Inflammatory macrophage (primary cell): ENCODE results near the gene C2orf76.
A peak's percentile ranks its signal among the peaks of the same experiment; 100 is the strongest.
"Not testable (repeated sequence)": the region's sequence is repeated elsewhere in the genome, so short reads cannot be mapped to it uniquely, and the experiment has no call there.

Source experiments
- DNase-seq, 2 donors: peaks; one replicate each; pipeline ENCODE4 v3.0.0-alpha.2; 2020 to 2022

Gene C2orf76

DNA sequence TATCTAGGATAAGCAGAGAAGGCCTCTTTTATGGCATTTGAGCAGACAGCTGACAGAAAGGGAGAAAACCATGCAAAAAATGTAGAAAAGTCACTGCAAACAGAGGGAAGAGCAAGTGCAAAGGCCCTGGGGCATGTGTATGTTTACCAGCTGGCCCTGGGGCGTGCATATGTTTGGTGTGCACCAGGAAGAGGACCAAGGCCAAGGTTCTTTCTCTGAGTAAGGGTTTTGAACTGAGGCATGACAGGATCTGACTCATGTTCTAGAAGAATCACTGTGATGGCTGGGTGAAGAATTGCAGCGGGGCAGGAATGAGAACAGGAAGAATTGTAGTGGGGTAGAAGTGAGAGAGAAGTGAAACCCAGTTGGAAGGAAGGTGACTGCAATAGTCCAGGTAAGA, 73.4 kb downstream of the C2orf76 start:
- no peak for DNase-seq

DNA sequence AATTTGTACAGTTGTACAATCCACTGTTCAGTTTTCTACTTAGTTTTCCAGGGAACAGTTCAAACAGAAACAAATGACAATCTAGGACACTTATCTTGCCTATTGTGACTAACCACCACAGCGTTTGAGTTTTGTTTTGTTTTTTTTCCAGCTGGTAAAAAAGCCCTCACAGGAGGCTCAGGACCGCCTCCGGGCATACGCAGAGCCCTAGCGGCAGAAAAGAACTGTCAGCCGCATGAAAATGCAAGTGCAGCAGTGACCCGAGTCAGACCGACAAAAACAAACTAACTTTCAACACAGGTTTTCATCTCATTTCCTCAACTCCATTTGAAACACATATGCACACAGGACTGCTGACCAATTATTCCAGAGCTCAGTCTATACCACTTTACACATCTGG, 74.4 kb downstream of the C2orf76 start:
- DNase-seq, result no peak

DNA sequence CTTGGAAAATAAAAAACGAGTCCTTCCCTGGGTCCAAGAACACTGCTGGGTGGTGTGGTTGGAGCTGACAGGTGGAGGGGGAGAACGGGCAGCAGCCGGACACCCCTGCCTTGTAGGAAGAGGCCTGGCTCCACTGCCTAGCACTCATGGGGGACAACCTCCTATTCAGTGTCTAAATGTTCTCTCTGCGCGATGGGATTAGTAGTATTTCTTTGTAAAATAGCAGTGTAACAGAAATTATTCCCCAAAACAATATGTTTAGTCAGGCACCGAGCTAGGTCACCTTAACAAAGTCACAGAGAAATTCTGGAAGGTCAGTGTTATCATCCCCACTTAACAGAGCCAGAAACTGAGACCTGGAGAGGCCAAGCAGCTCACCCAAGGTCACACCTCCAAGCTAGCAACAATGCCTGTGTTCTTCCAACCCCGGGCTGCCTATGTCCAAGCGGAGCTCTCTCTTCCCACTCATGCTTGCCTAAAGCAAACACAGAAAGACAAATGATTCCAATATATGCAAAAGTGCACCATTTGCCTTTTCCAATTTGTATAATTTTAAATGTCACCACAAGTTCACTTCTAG, 75.0 kb downstream of the C2orf76 start:
- DNase-seq, result no peak

DNA sequence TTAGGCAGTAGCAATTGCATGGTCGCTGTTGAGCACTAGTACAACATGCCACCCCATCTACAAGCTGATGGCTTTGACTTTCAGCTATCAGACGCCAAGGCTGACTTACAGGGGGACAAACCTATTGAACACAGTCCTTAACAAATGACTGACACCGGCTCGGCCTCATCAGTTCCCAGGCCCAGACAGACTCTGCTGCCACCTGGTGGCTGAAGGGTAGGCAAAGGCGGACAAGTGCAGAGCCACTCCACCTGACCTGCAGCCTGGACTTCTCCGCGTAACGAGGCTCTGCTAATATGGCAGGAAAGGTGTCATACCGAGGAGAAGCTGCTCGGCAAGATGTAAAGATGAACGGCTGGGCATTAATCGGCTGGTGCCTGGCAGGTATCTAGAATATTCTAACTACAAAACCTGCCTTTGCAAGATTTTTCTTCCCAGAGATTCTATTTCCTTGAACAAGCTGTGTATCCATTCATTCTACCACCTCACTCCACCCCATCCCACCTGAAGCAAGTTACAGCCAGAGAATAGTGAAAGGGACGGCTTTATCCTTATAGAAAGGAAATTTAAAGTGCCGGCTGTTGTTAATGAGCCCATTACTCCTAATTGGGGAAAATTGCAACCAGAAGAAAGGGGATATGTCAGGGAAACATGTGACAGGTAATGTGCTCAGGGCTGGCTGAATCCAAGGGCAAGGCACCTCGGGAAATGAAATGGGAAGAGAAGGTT, 75.6 kb downstream of the C2orf76 start:
- DNase-seq, result peak; percentile 67 to 75

DNA sequence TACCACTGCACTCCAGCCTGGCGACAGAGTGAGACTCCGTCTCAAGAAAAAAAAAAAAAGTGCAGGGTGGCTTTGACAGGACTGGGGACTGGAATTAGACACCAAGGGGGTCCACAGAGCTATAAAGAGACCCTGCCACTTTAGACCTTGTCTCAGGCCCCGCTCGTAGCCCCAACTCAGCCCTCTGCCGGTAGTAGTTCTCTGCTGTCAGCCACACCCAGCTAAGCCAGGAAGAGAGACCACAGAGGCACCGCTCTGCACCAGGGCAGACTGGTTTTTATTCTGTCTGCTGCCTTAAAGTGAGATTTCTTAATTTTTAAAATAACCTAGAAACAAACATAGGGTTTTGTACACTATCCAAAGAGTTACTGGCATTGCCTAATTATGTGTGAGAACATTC, 77.0 kb downstream of the C2orf76 start:
- no peak for DNase-seq

DNA sequence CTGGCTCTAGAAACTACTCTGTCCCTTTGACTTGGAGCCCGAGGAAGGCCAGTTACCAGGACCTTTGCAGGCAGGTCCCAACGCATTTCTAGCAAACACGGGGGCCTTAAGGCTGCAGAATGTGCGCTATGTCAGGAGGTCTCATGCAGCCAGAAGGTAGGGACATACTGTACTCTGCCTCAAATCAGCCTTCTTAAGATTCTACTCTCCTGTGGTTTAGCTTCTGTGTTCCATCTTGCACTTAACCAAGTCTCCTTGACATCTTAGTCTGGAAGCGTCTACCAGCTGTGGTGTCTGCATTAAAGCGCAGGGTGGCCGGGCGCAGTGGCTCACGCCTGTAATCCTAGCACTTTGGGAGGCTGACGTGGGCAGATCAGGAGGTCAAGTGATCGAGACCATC, 77.5 kb downstream of the C2orf76 start:
- DNase-seq, result no peak

DNA sequence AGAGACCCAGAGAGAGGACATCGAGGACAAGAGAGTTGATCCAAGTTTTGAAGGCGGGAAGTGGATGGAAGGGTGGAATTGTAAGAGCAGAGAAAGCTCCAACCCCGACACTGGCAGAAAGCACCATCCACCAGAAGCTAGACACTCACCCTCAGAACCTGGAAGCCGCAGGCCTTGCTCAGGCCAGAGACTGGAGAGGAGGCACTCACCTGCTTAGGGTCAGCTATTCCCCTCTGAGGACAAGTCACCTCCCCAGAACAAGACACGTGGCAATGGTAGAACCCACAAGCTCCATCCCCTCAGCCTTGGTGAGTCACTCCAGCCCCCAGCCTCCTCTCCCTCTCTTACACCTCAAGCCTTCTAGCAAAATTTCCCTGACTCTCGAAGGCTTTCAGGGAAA, 78.1 kb downstream of the C2orf76 start:
- DNase-seq, result no peak

DNA sequence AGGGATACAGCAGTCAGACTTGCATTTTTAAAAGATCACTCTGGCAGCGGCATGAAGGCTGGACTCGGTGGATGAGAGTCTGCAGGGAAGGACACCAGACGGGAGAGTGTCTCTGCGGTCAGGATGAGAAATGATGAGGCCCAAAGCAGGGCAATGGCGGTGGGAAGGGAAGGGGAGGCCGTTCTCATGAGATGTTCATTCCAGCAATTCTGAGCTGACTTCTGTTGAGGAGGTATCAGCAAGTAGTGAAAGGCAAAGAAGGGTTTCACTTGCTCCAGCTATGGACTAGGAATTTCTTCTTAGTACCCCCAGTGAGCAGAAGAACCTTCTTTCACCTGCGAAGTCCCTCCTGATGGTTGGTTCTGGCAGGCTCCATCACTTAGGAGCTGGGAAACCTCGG, 80.0 kb downstream of the C2orf76 start:
- DNase-seq, result no peak

DNA sequence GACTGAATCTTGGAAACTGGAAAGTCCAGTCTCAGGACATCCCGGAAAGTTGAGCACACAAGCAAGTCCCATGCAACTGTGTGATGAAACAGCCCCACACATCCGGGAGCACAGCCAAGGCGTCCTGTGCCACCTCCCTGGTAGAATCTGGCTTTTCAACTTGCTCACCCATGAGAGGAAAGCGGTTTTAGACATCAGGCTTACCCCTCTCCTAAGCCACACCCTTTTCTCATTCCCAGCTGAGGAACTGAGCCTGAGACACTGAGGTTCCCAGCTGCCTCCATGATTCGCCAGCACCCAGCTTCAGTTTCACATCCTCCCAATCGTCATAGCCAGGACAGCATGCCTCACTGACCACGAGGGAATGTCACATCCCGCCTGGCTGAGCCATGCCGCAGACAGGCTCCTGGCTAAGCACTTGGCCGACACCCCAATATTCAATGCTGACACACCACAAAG, 82.7 kb downstream of the C2orf76 start:
- DNase-seq, result peak; percentile 94 to 98

DNA sequence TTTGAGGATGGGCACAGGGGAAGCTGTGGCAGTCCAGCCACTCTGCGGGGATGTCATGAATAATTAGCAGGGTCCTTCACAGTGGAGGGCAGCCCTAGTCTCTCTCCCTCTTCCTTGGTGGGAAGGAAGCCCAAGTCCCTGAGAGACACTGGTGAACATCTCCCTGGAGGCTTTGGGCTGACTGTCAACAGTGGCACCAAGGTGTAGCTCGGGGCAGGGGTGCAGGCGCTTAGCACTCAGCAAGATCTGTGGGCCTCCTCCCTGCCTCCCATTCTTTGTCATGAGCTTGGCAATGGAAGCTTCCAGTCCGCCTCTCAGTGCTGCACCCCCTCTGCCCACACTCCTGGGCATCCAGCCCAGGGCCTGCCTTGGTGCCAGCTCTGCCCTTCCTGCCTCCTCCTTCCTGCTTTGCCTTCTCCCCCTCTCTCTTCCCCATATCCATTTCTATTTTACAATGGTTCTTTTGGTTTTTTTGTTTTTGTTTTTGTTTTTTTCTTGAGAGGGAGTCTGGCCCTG, 83.6 kb downstream of the C2orf76 start:
- peak; percentile 20 to 32 for DNase-seq

DNA sequence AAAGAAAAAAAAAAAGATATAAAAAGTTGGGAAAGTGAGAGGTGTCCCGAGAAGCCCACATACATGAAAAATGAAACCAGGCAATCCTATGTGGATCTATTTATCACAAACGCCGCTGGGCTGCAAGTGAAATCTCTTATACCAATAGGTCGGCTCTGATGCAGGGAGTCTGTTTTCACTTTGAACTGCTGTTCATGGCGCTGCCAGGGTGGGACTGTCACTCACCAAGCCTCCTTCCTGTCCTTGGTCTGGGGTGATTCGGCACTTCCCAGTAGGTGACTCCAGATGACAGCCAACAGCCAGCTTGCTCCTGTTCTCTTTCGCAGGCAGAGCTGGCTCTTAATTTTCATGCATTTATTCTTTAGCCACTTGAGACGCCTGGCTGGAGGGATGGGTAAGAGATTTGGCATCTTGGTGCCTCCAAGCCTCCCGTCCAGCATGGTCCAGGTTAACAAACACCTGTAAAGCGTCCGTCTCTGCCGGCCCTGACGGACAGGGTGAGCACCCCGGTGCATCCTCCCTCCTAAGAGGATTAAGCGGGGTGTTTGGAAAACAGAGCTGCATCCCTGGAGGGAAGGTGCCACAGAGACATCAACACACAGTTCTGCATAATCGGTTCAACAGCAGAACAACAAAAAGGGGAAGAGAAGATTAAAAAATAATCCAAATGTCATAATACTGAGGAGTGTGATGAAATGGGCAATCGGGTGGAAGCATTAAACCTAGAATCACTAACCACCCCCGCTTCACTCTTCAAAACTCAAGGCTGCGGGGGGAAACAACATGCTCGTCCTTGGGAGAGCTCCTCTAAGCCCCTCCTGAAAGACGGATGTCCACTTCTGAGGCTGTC, 84.3 kb downstream of the C2orf76 start:
- DNase-seq, result peak; percentile 67 to 95

DNA sequence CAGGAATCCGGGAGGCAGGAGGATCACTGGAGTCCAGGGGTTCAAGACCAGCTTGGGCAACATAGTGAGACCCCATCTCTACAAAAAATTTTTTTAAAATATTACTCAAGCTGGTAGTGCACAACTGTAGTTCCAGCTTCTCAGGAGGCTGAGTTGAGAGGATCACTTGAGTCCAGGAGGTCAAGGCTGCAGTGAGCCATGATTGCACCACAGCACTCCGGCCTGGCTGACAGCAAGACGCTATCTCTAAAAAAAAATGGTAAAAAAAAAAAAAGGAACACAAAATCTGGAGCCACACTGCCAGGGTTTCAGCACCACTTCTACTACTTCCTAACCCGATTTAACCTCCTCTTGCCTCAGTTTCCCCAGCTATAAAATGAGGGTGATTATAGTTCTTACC, 86.0 kb downstream of the C2orf76 start:
- peak; percentile 30 to 43 for DNase-seq

DNA sequence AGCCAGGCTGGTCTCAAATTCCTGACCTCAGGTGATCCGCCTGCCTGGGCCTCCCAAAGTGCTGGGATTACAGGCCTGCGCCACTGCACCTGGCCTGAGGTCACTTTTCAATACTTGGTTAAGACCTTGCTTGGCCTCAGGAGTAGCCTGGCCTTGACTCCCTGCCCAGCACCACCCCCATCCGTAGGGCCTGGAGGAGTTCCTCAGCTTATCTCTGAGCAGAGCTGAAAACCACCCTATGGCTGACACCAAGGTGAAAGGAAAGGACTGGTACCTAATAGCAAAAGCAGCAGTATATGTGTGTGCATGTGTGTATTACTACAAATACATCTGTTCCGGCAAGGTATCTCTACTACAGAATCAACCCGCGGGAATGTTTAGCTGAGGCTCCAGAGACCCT, 87.0 kb downstream of the C2orf76 start:
- no peak for DNase-seq

DNA sequence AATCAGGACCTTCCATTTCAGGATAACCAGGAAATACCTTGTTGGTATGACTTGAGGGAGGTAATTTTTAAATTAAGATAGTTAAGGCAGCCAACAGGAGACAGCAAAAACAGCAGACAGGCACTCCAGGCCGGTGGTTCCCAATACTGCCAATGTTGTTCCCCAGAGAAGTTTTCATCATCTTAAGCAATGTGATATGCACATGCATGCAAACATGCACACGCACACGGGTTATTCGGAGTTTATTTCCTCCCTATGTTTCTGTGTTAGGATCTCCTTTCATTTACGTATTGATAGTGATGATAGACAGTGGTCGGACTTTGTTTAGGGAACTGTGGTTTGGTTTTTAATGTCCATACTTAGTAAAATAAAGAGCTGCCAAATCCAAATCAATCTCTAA, 87.7 kb downstream of the C2orf76 start:
- no peak for DNase-seq

DNA sequence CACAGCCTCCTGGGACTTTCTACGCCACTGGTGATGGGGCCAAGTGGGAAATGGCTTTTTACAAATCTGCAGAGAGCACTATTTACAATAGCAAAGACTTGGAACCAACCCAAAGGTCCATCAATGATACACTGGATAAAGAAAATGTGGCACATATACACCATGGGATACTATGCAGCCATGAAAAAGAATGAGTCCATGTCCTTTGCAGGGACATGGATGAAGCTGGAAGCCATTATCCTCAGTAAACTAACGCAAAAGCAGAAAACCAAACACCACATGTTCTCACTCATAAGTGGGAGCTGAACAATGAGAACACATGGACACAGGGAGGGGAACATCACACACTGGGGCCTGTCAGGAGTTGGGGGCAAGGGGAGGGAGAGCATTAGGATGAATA, 88.2 kb downstream of the C2orf76 start:
- DNase-seq, result not testable (repeated sequence)

DNA sequence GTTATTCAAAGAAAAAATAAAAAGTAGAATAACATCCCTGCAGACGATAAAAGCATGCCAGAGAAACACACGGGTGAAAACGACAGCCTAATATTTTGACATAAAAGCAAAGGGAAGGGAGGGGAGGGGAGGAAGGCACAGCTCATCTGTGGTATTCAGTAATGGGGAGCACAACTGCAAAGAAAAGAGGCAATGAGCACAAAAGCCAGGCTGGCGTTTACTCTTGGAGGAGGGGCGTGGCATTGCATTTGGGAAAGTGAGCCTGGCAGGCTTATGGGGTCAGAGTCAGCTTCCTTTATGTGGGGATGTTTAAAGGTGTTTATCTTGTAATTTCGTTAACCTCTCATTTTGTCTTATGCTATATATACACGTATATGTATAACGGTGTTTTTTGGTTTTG, 89.8 kb downstream of the C2orf76 start:
- DNase-seq, result no peak

DNA sequence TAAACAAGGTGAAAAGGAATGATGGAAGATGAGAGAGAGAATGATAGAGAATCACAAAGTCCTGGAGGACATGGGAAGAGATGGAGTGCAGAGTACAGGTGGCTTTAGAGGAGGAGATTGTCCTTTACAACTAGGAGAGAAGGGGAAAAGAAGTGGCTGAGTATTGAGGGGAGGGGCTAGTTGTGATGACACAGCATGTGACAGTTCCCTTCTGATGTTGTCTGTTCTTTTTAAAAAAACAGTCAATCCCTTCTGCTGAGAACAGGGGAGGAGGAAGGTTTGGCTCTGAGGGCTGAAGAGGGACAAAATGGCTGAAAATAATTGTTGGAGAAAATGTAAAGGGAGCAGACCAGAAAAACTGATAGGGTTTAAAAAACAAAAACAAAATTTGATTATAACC, 99.0 kb downstream of the C2orf76 start:
- DNase-seq, result peak in 1 of 2 donors; percentile 16

DNA sequence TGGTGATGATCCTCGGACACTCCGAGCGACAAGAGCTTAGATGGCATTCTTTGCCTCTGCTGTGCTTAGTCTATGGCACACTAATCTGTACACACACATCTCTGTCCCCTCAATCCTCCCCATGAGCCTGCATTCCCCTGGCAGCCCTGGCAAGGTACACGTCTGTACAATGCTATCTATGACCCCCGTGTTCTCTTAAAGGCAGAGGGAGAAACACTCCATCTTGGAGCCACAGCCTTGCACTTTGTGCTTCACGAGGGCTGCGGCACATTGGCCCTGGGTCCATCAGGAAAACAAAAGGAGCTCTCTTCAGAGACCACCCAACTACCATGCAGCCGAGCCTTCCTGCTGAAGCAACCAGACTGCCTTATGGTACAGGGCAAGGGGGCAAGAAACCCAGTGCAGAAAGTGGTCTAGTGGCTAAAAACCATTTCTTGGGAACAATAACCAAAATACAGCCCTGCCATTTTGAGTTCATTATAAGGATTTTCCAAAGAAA, 100.5 kb downstream of the C2orf76 start:
- no peak for DNase-seq

DNA sequence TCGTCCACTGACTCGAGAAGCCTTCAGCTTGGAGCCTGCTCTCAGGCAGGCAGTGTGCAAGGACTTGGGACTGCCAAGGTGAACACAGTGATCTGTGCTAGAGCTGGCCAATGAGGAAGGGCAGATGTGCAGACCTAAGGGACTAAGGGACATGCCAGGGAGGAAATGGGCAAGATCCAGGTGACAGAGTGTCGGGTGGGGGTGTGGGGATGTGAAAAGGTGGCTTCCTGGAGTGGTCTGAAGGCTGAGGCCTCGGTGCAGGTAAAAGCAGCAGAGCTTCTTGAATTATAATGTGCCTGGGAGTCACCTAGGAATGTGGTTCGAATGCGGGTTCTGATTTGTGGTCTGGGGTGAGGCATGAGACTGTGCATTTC, 101.0 kb downstream of the C2orf76 start:
- no peak for DNase-seq

DNA sequence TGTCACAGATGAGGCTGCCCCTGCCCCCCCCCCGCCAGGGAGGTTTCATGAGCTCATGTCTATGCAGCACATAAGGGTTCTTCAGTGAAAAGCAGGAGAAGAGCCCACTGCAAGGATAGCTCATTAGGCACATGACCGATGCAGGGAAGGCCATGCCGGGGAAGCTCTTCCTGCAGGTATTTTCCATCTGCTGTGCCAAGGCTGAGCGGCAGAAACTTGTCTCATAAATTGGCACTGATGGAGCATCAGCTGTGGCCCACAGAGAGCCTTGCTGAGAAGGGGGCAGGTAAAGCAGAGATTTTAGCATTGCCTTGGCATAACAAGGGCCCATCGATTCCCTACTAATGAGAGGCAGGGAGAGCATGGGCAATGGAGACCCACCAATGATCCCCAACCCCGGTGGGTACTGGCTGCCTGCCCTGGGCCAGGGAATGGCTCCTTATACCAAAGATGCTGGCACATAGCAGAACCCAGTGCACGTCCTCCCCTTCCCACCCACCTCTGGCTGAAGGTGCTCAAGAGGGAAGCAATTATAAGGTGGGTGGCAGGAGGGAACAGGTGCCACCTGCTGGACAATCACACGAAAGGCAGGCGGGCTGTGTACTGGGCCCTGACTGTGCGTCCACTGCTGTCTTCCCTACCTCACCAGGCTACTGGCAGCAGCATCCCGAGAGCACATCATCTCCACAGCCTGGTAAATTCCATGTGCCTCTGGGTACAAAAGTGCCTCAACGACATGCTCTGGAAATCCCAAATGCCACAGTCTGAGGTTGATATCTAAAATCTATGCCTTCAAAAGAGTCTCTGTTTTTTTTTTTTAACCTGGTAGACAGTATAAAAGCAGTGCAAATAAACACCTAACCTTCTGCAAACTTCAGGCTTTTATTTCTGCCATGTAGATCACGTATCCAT, 101.6 kb downstream of the C2orf76 start:
- DNase-seq, result peak; percentile 7 to 35

DNA sequence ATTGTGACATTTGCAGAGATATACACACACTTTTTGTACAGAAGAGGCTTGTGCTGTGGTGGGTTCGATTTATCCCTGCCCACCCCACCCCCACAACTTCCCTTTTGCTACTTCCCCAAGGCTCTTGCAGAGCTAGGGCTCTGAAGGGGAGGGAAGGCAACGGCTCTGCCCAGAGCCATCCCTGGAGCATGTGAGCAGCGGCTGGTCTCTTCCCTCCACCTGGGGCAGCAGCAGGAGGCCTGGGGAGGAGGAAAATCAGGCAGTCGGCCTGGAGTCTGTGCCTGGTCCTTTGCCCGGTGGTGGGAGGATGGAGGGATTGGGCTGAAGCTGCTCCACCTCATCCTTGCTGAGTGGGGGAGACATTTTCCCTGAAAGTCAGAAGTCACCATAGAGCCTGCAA, 103.0 kb downstream of the C2orf76 start:
- peak; percentile 82 to 89 for DNase-seq

DNA sequence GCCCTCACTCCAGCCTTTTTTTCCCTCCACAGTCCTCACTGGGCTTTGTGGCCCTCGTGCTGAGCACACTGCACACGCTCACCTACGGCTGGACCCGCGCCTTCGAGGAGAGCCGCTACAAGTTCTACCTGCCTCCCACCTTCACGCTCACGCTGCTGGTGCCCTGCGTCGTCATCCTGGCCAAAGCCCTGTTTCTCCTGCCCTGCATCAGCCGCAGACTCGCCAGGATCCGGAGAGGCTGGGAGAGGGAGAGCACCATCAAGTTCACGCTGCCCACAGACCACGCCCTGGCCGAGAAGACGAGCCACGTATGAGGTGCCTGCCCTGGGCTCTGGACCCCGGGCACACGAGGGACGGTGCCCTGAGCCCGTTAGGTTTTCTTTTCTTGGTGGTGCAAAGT, 103.6 kb downstream of the C2orf76 start:
- no peak for DNase-seq
